ENCODE results near the gene CDA. TPM values are rescaled to one million over a fixed set of nuclear protein-coding genes. Genes with fewer than 3 reads are reported as not detected.

CDA gene
- total and polyA plus RNA-seq, 2 experiments from 2014 or later = 2.5 to 13.6 TPM

DNA sequence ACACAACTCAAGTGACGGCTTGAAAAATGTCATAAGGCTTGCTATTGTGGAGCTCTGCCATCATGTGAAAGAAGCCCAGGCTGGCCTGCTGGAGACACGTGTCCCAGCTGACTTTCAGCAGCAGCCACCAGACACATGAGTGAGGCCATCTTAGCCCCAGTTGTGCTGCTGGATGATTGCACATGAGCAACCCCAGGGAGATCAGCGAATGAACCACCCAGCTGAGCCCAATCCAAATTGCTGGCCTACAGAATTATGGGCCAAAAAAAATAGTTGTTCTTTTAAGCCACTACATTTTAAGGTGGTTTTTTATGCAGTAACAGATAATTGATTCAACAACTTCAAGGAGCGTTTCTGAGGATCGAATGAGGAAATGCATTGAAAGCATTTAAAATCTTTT is 17.5 kb upstream of the CDA start:
- H3F3A ChIP-seq (replicated peaks; ENCODE audit: low read depth) = no peaks in the 10 kb centered on the region
- no peak overlapping the region for H3K27ac ChIP-seq (ENCODE audit: low read depth)
- H4K20me1 ChIP-seq (replicated peaks; ENCODE audit: insufficient read depth) = no peaks in the 10 kb centered on the region
- no peaks in the 10 kb centered on the region for H3K9me2 ChIP-seq (ENCODE audit: insufficient read depth)
- H3K36me3 Mint-ChIP-seq (ENCODE audit: low read depth) = no peaks in the 10 kb centered on the region
- H3K27me3 ChIP-seq (ENCODE audit: insufficient read depth) = 0 out of 2 replicates have a peak, but pooled peaks cover 3% of the 10 kb centered on the region
- H2AFZ ChIP-seq = no peak overlapping the region
- H3K9me3 Mint-ChIP-seq = peaks cover 6% of the 10 kb centered on the region; the same call in 2 of the 3 replicates
- no peak overlapping the region for H3K4me3 ChIP-seq
- no peaks in the 10 kb centered on the region for H3K4me1 Mint-ChIP-seq
- DNase-seq (ENCODE audit: low spot score) (no peak), ATAC-seq (no peak)
- H3K36me3 ChIP-seq (ENCODE audit: insufficient read depth) = no peaks in the 10 kb centered on the region
- no peaks in the 10 kb centered on the region for H3K79me2 ChIP-seq (replicated peaks; ENCODE audit: insufficient read depth)
- no peak overlapping the region for H3K4me2 ChIP-seq
- H3K27ac Mint-ChIP-seq = no peak overlapping the region
- peaks cover 1% of the 10 kb centered on the region for H3K27me3 Mint-ChIP-seq (ENCODE audit: insufficient read depth, low read depth, poor library complexity)
- H3K4me3 Mint-ChIP-seq = no peak overlapping the region
- peak; percentile 91 for TF ChIP-seq ZNF331 (CRISPR knock-in tag; IDR thresholded peaks at IDR 0.05; ENCODE audit: low read depth)
- TF ChIP-seq EZH2 (IDR thresholded peaks at IDR 0.05; ENCODE audit: low read depth, unreplicated experiment) = no peak
- no peaks in the 10 kb centered on the region for H3K4me1 ChIP-seq (ENCODE audit: insufficient read depth)

DNA sequence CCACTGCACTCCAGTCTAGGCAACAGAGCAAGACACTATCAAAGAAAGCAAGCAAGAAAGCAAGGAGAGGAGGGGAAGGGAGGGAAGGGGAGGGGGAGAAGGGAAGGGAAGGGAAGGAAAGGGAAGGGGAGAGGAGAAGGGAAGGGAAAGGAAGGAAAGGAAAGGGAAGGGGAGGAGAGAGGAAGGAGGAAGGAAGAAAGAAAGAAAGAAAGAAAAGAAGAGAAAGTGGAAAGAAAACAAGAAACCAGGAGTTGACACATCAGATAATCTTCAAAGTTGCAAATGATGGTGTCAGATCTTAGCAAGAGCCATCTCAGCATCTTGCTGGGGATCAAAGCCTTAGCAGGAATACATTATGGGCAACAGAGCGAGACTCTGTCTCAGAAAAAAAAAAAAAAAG is 14.9 kb upstream of the CDA start:
- no peaks in the 10 kb centered on the region for H4K20me1 ChIP-seq (replicated peaks; ENCODE audit: insufficient read depth)
- Mint-ChIP-seq H3K27me3 (ENCODE audit: insufficient read depth, low read depth, poor library complexity) (peaks cover 4% of the 10 kb centered on the region), H3K27ac (no peak overlapping the region), H3K9me3 (peaks cover 6% of the 10 kb centered on the region), H3K4me3 (no peak overlapping the region), H3K4me1 (no peaks in the 10 kb centered on the region), H3K36me3 (ENCODE audit: low read depth) (no peaks in the 10 kb centered on the region)
- no peak overlapping the region for H3K27ac ChIP-seq (ENCODE audit: low read depth)
- H3K79me2 ChIP-seq (replicated peaks; ENCODE audit: insufficient read depth) = no peaks in the 10 kb centered on the region
- no peaks in the 10 kb centered on the region for H3K36me3 ChIP-seq (ENCODE audit: insufficient read depth)
- H3K27me3 ChIP-seq (ENCODE audit: insufficient read depth) = 0 out of 2 replicates have a peak, but pooled peaks cover 3% of the 10 kb centered on the region
- H2AFZ ChIP-seq = no peak overlapping the region
- TF ChIP-seq ZNF114 (CRISPR knock-in tag; IDR thresholded peaks at IDR 0.05) (no peak), NANOG (IDR thresholded peaks at IDR 0.05; ENCODE audit: borderline replicate concordance) (no peak), CREB1 (CRISPR knock-in tag; IDR thresholded peaks at IDR 0.05; ENCODE audit: low read depth) (no peak), STAT1 (IDR thresholded peaks at IDR 0.05; ENCODE audit: unreplicated experiment) (no peak), JUNB (IDR thresholded peaks at IDR 0.05; ENCODE audit: unreplicated experiment) (no peak)
- TF ChIP-seq, protein P1, sequence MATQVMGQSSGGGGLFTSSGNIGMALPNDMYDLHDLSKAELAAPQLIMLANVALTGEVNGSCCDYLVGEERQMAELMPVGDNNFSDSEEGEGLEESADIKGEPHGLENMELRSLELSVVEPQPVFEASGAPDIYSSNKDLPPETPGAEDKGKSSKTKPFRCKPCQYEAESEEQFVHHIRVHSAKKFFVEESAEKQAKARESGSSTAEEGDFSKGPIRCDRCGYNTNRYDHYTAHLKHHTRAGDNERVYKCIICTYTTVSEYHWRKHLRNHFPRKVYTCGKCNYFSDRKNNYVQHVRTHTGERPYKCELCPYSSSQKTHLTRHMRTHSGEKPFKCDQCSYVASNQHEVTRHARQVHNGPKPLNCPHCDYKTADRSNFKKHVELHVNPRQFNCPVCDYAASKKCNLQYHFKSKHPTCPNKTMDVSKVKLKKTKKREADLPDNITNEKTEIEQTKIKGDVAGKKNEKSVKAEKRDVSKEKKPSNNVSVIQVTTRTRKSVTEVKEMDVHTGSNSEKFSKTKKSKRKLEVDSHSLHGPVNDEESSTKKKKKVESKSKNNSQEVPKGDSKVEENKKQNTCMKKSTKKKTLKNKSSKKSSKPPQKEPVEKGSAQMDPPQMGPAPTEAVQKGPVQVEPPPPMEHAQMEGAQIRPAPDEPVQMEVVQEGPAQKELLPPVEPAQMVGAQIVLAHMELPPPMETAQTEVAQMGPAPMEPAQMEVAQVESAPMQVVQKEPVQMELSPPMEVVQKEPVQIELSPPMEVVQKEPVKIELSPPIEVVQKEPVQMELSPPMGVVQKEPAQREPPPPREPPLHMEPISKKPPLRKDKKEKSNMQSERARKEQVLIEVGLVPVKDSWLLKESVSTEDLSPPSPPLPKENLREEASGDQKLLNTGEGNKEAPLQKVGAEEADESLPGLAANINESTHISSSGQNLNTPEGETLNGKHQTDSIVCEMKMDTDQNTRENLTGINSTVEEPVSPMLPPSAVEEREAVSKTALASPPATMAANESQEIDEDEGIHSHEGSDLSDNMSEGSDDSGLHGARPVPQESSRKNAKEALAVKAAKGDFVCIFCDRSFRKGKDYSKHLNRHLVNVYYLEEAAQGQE (IDR thresholded peaks at IDR 0.05; ENCODE audit: unreplicated experiment) = no peak
- no peaks in the 10 kb centered on the region for H3K9me2 ChIP-seq (ENCODE audit: insufficient read depth)
- H3K4me2 ChIP-seq = no peak overlapping the region
- H3K4me1 ChIP-seq (ENCODE audit: insufficient read depth) = no peaks in the 10 kb centered on the region
- no peak overlapping the region for H3K4me3 ChIP-seq
- DNase-seq (ENCODE audit: low spot score) (no peak), ATAC-seq (no peak)
- H3F3A ChIP-seq (replicated peaks; ENCODE audit: low read depth) = no peaks in the 10 kb centered on the region

All from GM23338 (cell line).